GM18508 (cell line): Measurements from ENCODE around the gene TBC1D17.

Source experiments
- ATAC-seq: cut with Tn5 transposase; IDR thresholded peaks from one replicate; pipeline ENCODE4 v1.9.1; 2021; ENCODE audit warnings: moderate number of reproducible peaks; ENCODE audit not compliant: insufficient read depth, unreplicated experiment

The TBC1D17 gene

GRCh38 chr19:49932041-49932451 lies 54.5 kb downstream of the TBC1D17 start:
- no peak for ATAC-seq

- no peak for ATAC-seq
These were observed 55.2 kb downstream of the TBC1D17 start for GRCh38 chr19:49932731-49933131.

- ATAC-seq = no peak
These were observed 56.1 kb downstream of the TBC1D17 start for GRCh38 chr19:49933643-49934042.

- ATAC-seq = no peak
These were observed 59.0 kb downstream of the TBC1D17 start for GRCh38 chr19:49936549-49936948.

GRCh38 chr19:49937750-49938381 lies 60.4 kb downstream of the TBC1D17 start:
- no peak for ATAC-seq
